HTR-8/SVneo (cell line): ENCODE data around the gene CPNE1.

Experiments
- DNase-seq: peaks from one replicate; pipeline ENCODE4 v3.0.0; 2011; ENCODE audit warnings: low spot score, mixed read lengths; ENCODE audit not compliant: insufficient read length
- FAIRE-seq: peaks from 2 replicates; lab custom pipeline; 2011; peaks lifted over from hg19 to GRCh38; lab: Jason Lieb, UNC

The CPNE1 gene

GRCh38 chr20:35576816-35577215 lies 87.9 kb downstream of the CPNE1 start:
- FAIRE-seq (no peak), DNase-seq (no peak)
